ENCODE data around the gene FHAD1.

- TF ChIP-seq EED (IDR thresholded peaks at IDR 0.05; ENCODE audit: low read depth) (no peak), CTCF (IDR thresholded peaks at IDR 0.05 in 2 of 3, conservative IDR thresholded peaks at IDR 0.05 in 1 of 3; ENCODE audit: control insufficient read depth in 2 of 3, extremely low read depth in 1 of 3, insufficient read depth in 1 of 3, low read depth in 3 of 3, low read length in 3 of 3) (no peak), POLR2A (IDR thresholded peaks at IDR 0.05; ENCODE audit: low read depth, low read length) (no peak), MTA3 (IDR thresholded peaks at IDR 0.05; ENCODE audit: borderline replicate concordance, low read length) (no peak), SREBF1 (IDR thresholded peaks at IDR 0.05; ENCODE audit: low read length) (no peak), SMC3 (IDR thresholded peaks at IDR 0.05; ENCODE audit: borderline replicate concordance, low read length) (no peak), MTA2 (IDR thresholded peaks at IDR 0.05; ENCODE audit: low read depth) (no peak)
These were observed 33.6 kb upstream of the FHAD1 start for GRCh38 chr1:15213341-15213821.
